ENCODE results near the gene ITGA5.

DNA sequence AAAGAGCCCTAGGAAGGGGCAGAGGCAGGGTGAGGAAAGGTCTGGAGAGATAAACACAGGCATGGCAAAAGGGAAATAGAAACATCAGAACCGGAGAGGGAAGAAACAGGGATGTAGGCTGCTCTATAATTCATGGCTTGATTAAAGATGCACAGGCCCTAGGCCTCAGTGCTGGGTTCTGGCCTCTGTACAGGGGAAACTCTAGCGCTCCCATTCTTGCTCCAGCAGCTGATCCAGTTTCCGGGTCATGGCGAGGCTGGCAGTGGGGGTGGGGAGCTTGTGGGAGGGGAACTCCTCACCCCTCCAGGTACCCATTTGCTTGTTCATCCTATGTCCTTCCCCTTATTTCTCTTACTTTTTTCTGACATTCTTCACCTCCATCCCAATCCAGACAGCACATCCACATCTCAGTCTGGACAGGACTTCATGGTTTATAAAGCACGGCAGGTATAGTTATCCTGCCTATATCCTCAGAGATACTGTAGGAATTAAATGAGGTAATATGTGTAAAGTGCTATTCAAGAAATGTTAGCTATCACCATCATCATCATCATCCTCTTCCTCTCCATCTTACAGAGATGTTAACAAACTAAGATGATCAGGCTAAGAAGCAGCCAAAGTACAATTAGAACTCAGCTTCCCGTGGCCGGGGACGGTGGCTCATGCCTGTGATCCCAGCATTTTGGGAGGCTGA is 46.8 kb downstream of the ITGA5 start:
- TF ChIP-seq, protein P1, sequence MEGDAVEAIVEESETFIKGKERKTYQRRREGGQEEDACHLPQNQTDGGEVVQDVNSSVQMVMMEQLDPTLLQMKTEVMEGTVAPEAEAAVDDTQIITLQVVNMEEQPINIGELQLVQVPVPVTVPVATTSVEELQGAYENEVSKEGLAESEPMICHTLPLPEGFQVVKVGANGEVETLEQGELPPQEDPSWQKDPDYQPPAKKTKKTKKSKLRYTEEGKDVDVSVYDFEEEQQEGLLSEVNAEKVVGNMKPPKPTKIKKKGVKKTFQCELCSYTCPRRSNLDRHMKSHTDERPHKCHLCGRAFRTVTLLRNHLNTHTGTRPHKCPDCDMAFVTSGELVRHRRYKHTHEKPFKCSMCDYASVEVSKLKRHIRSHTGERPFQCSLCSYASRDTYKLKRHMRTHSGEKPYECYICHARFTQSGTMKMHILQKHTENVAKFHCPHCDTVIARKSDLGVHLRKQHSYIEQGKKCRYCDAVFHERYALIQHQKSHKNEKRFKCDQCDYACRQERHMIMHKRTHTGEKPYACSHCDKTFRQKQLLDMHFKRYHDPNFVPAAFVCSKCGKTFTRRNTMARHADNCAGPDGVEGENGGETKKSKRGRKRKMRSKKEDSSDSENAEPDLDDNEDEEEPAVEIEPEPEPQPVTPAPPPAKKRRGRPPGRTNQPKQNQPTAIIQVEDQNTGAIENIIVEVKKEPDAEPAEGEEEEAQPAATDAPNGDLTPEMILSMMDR (IDR thresholded peaks at IDR 0.05; ENCODE audit: low read depth, low read length, poor library complexity, severe bottlenecking) = no peak
- TF ChIP-seq EZH2phosphoT487 (IDR thresholded peaks at IDR 0.05; ENCODE audit: borderline replicate concordance, low read length) = no peak
